CD4-positive, alpha-beta memory T cell (primary cell): ENCODE measurements around the gene SCN3B. TPM values are rescaled to one million over a fixed set of nuclear protein-coding genes. Genes with fewer than 3 reads are reported as not detected.
A peak's percentile ranks its signal among the peaks of the same experiment; 100 is the strongest.

Experiments
- CTCF ChIA-PET: fragments of 350-600 bp; sonication (Branson Sonifier 250); formaldehyde crosslinking; loops from one replicate; lab custom pipeline; 2021; ENCODE audit warnings: inconsistent platforms; ENCODE audit not compliant: partially characterized antibody; lab: Charles Lee
- POLR2A ChIA-PET: fragments of 350-600 bp; sonication (Branson Sonifier 250); formaldehyde crosslinking; loops from one replicate; lab custom pipeline; 2021; ENCODE audit not compliant: partially characterized antibody; lab: Charles Lee
- DNase-seq, 5 donors: peaks; one replicate each; pipeline versions ENCODE4 v3.0.0 to v3.0.0-alpha.2; 2020 to 2022; ENCODE audit warnings: mixed read lengths in 1 of 5
- H3K27ac ChIP-seq: one replicate; pipeline ENCODE4 v1.7.0; 2013; ENCODE audit warnings: low read depth, low read length
- H3K27me3 ChIP-seq: 2 replicates; pipeline ENCODE4 v1.7.0; 2013; ENCODE audit warnings: mild to moderate bottlenecking, low read length, moderate library complexity; ENCODE audit not compliant: insufficient read depth
- H3K36me3 ChIP-seq: 2 replicates; pipeline ENCODE4 v1.7.0; 2013; ENCODE audit warnings: mild to moderate bottlenecking, low read length, moderate library complexity; ENCODE audit not compliant: insufficient read depth
- H3K4me1 ChIP-seq: 2 replicates; pipeline ENCODE4 v1.7.0; 2013; ENCODE audit warnings: mild to moderate bottlenecking, low read length, moderate library complexity; ENCODE audit not compliant: insufficient read depth
- H3K4me3 ChIP-seq, 2 donors: one replicate each; pipeline ENCODE4 v1.7.0; 2013; ENCODE audit warnings: low read length in 2 of 2, mild to moderate bottlenecking in 1 of 2
- H3K9me3 ChIP-seq, 2 donors: one replicate each; pipeline ENCODE4 v1.7.0; 2013; ENCODE audit warnings: low read length in 2 of 2, control low read depth in 1 of 2; ENCODE audit not compliant: control insufficient read depth in 1 of 2
- H3K27ac Mint-ChIP-seq, 7 donors: one replicate each; pipeline ENCODE4 v1.8.0; 2020 to 2021; ENCODE audit warnings: mixed read lengths in 7 of 7, mild to moderate bottlenecking in 6 of 7, inconsistent platforms in 3 of 7, moderate library complexity in 3 of 7
- H3K27me3 Mint-ChIP-seq, 2 donors: one replicate each; pipeline ENCODE4 v1.8.0; 2020 to 2021; ENCODE audit warnings: mixed read lengths in 2 of 2
- H3K36me3 Mint-ChIP-seq, 2 donors: one replicate each; pipeline ENCODE4 v1.8.0; 2020 to 2021; ENCODE audit warnings: mixed read lengths in 2 of 2, inconsistent platforms in 1 of 2, mild to moderate bottlenecking in 1 of 2
- H3K4me1 Mint-ChIP-seq, 4 donors: one replicate each; pipeline ENCODE4 v1.8.0; 2020 to 2021; ENCODE audit warnings: mixed read lengths in 4 of 4, mild to moderate bottlenecking in 1 of 4
- H3K4me3 Mint-ChIP-seq, 8 donors: one replicate each; pipeline ENCODE4 v1.8.0; 2020 to 2021; ENCODE audit warnings: mixed read lengths in 8 of 8, mild to moderate bottlenecking in 7 of 8, moderate library complexity in 6 of 8, inconsistent platforms in 3 of 8
- H3K9me3 Mint-ChIP-seq, 8 donors: one replicate each; pipeline ENCODE4 v1.8.0; 2020 to 2021; ENCODE audit warnings: mixed read lengths in 8 of 8, mild to moderate bottlenecking in 5 of 8, inconsistent platforms in 3 of 8, moderate library complexity in 1 of 8
- intact Hi-C: fragments of 100-400 bp; cut with micrococcal nuclease; formaldehyde crosslinking; loops from one replicate; pipeline ENCODE4 v1.15.1; 2023
- polyA plus RNA-seq, 2 donors: library from polyadenylated mRNA; unstranded; fragments of 300-500 nt; fragmentation: Illumina TruSeq; gene quantifications; one replicate each; pipeline ENCODE4 v1.2.3, GENCODE V29; 2021
- total RNA-seq, 2 experiments: library from RNA; stranded (reverse); gene quantifications; one replicate each; pipeline ENCODE4 v1.2.3, GENCODE V29; 2021

Gene SCN3B, protein sequence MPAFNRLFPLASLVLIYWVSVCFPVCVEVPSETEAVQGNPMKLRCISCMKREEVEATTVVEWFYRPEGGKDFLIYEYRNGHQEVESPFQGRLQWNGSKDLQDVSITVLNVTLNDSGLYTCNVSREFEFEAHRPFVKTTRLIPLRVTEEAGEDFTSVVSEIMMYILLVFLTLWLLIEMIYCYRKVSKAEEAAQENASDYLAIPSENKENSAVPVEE
- not detected for total RNA-seq
- polyA plus RNA-seq: under 1 TPM in 1 of 2 donors, not detected in 1; 0.05 TPM

- POLR2A ChIA-PET: no interaction called here
- Mint-ChIP-seq H3K27ac (no peak within 1 kb of the TSS), H3K4me3 (peak within 1 kb of the TSS; percentile 59 to 84 (median 75)), H3K4me1 (peaks cover 9 to 34% (median 16%) of the 10 kb centered on the region in 4 donors), H3K9me3 (peaks cover 0 to 12% (median 8%) of the 10 kb centered on the region in 8 donors), H3K27me3 (peaks cover 35 to 42% of the 10 kb centered on the region in 2 donors), H3K36me3 (peaks cover 0 to 7% of the 10 kb centered on the region in 2 donors)
- Histone ChIP-seq H3K36me3 (no peaks in the 10 kb centered on the region), H3K4me3 (peak within 1 kb of the TSS in 1 of 2 donors; percentile 24), H3K27ac (no peak within 1 kb of the TSS), H3K27me3 (peaks cover 24% of the 10 kb centered on the region), H3K9me3 (no peaks in the 10 kb centered on the region), H3K4me1 (peaks cover 7% of the 10 kb centered on the region)
- DNase-seq: peak in 1 of 5 donors; percentile 10
- CTCF ChIA-PET: interaction anchor here (1.0 kb wide), 1 partner anchor 56 kb away, joined by 3 read pairs; no protein-coding TSS in a partner anchor
- intact Hi-C loops: no loop called here
Observed at GRCh38 chr11:123654566-123655081, at the start of gene SCN3B. Gene SCN3B, minus strand, starts transcription at chr11:123654624. Its CDS starts 823 bp downstream, at chr11:123653801.

DNA sequence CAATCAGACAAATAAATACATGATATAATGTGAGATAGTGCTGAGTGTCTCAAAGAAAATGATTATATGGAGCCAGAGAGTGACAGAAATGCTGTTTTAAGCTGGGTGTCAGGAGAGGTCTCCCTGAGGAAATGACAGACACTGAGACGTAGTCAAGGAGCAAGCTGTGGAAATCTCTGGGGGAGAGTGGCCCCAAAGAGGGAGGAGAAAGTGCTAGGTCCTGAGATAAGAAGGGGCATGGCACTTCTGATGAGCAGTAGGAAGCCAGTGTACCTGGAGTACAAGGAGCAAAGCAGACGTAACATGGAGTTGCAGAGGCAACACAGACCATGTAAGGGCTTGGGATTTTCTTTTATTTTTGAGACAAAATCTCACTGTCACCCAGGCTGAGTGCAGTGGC is 48.3 kb upstream of the SCN3B start:
- POLR2A ChIA-PET: no interaction called here
- H3K36me3 ChIP-seq: no peaks in the 10 kb centered on the region
- no peaks in the 10 kb centered on the region for H3K27me3 ChIP-seq
- DNase-seq: no peak
- H3K27me3 Mint-ChIP-seq: peaks cover 9 to 20% of the 10 kb centered on the region in 2 donors
- H3K4me1 ChIP-seq: no peaks in the 10 kb centered on the region
- no peaks in the 10 kb centered on the region for H3K9me3 Mint-ChIP-seq
- CTCF ChIA-PET: interaction anchor here (1.9 kb wide), 1 partner anchor 9 kb away, joined by 6 read pairs; no protein-coding TSS in a partner anchor
- no peaks in the 10 kb centered on the region for H3K36me3 Mint-ChIP-seq
- intact Hi-C loops: no loop called here
- no peak overlapping the region for H3K4me3 ChIP-seq
- no peaks in the 10 kb centered on the region for H3K4me1 Mint-ChIP-seq
- H3K27ac Mint-ChIP-seq: no peak overlapping the region
- no peaks in the 10 kb centered on the region for H3K9me3 ChIP-seq
- H3K4me3 Mint-ChIP-seq: no peak overlapping the region
- H3K27ac ChIP-seq: no peak overlapping the region

DNA sequence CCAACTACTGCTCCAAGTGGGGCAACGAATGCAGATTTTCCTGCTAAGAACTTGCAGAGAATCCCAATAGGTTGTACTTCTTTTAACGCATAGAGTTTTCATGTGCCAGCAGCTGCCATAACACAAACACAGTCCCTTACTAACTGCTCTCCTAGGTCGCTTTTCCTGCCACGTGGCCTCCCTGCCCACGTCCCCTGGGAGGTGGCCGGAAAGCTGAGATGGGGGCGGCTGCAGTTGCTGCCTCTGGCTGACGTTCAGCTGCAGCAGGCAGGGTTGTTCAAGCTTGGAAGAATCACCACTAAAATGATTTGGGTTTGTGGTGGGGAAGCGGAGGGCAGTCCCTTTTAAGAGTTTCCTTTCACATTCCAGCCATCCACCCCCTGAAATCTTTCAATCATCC is 47.7 kb upstream of the SCN3B start:
- Histone ChIP-seq H3K27ac (no peak overlapping the region), H3K36me3 (no peaks in the 10 kb centered on the region), H3K27me3 (no peaks in the 10 kb centered on the region), H3K9me3 (no peaks in the 10 kb centered on the region), H3K4me1 (no peaks in the 10 kb centered on the region), H3K4me3 (no peak overlapping the region)
- DNase-seq: no peak
- H3K27ac Mint-ChIP-seq: no peak overlapping the region
- ChIA-PET CTCF (interaction anchor here (1.9 kb wide), 1 partner anchor 9 kb away, joined by 6 read pairs; no protein-coding TSS in a partner anchor), POLR2A (no interaction called here)
- intact Hi-C loops: no loop called here
- H3K36me3 Mint-ChIP-seq: no peaks in the 10 kb centered on the region
- no peaks in the 10 kb centered on the region for H3K9me3 Mint-ChIP-seq
- no peaks in the 10 kb centered on the region for H3K4me1 Mint-ChIP-seq
- H3K27me3 Mint-ChIP-seq: peaks cover 9 to 24% of the 10 kb centered on the region in 2 donors
- no peak overlapping the region for H3K4me3 Mint-ChIP-seq

- Mint-ChIP-seq H3K27me3 (peaks cover 13 to 27% of the 10 kb centered on the region in 2 donors), H3K36me3 (no peaks in the 10 kb centered on the region), H3K4me1 (no peaks in the 10 kb centered on the region), H3K9me3 (no peaks in the 10 kb centered on the region), H3K27ac (peak overlapping the region in 1 of 7 donors; percentile 13), H3K4me3 (no peak overlapping the region)
- no peak overlapping the region for H3K4me3 ChIP-seq
- no peaks in the 10 kb centered on the region for H3K36me3 ChIP-seq
- intact Hi-C loops: no loop called here
- no peaks in the 10 kb centered on the region for H3K9me3 ChIP-seq
- no peak overlapping the region for H3K27ac ChIP-seq
- DNase-seq: no peak
- ChIA-PET CTCF (interaction anchor here (1.3 kb wide), 1 partner anchor 10 kb away, joined by 4 read pairs; no protein-coding TSS in a partner anchor), POLR2A (no interaction called here)
- H3K27me3 ChIP-seq: no peaks in the 10 kb centered on the region
- H3K4me1 ChIP-seq: no peaks in the 10 kb centered on the region
Observed at GRCh38 chr11:123700772-123701171, 46.3 kb upstream of the SCN3B start.

GRCh38 chr11:123698546-123699127 is 44.2 kb upstream of the SCN3B start:
- Mint-ChIP-seq H3K4me1 (no peaks in the 10 kb centered on the region), H3K9me3 (no peaks in the 10 kb centered on the region), H3K27me3 (peaks cover 21 to 30% of the 10 kb centered on the region in 2 donors), H3K36me3 (no peaks in the 10 kb centered on the region), H3K27ac (no peak overlapping the region), H3K4me3 (no peak overlapping the region)
- ChIA-PET POLR2A (no interaction called here), CTCF (interaction anchor here (1.5 kb wide), 1 partner anchor 13 kb away, joined by 3 read pairs; no protein-coding TSS in a partner anchor)
- Histone ChIP-seq H3K27ac (no peak overlapping the region), H3K27me3 (no peaks in the 10 kb centered on the region), H3K4me1 (no peaks in the 10 kb centered on the region), H3K36me3 (no peaks in the 10 kb centered on the region), H3K4me3 (no peak overlapping the region), H3K9me3 (no peaks in the 10 kb centered on the region)
- no peak for DNase-seq
- intact Hi-C loops: no loop called here

- POLR2A ChIA-PET: no interaction called here
- no peak for DNase-seq
- H3K9me3 ChIP-seq: no peaks in the 10 kb centered on the region
- intact Hi-C loops: no loop called here
- Mint-ChIP-seq H3K4me3 (no peak overlapping the region), H3K27me3 (peaks cover 21 to 27% of the 10 kb centered on the region in 2 donors), H3K4me1 (no peaks in the 10 kb centered on the region), H3K36me3 (no peaks in the 10 kb centered on the region), H3K9me3 (no peaks in the 10 kb centered on the region), H3K27ac (no peak overlapping the region)
- no peaks in the 10 kb centered on the region for H3K27me3 ChIP-seq
- no peak overlapping the region for H3K27ac ChIP-seq
- H3K4me3 ChIP-seq: no peak overlapping the region
- CTCF ChIA-PET: no interaction called here
- no peaks in the 10 kb centered on the region for H3K36me3 ChIP-seq
- H3K4me1 ChIP-seq: no peaks in the 10 kb centered on the region
Observed at GRCh38 chr11:123696183-123696582, 41.8 kb upstream of the SCN3B start.

GRCh38 chr11:123695231-123695630 is 40.8 kb upstream of the SCN3B start:
- Histone ChIP-seq H3K9me3 (no peaks in the 10 kb centered on the region), H3K4me3 (no peak overlapping the region), H3K27ac (no peak overlapping the region), H3K4me1 (no peaks in the 10 kb centered on the region), H3K36me3 (no peaks in the 10 kb centered on the region), H3K27me3 (no peaks in the 10 kb centered on the region)
- Mint-ChIP-seq H3K9me3 (no peaks in the 10 kb centered on the region), H3K4me1 (no peaks in the 10 kb centered on the region), H3K36me3 (no peaks in the 10 kb centered on the region), H3K27me3 (peaks cover 22 to 26% of the 10 kb centered on the region in 2 donors), H3K4me3 (no peak overlapping the region), H3K27ac (no peak overlapping the region)
- intact Hi-C loops: no loop called here
- ChIA-PET POLR2A (no interaction called here), CTCF (no interaction called here)
- DNase-seq: no peak
